ENCODE results near the gene RAD51B. TPM values are rescaled to one million over a fixed set of nuclear protein-coding genes. Genes with fewer than 3 reads are reported as not detected.

The RAD51B gene
- total RNA-seq, 1 experiment from 2014 or later, result 16.7 TPM

DNA sequence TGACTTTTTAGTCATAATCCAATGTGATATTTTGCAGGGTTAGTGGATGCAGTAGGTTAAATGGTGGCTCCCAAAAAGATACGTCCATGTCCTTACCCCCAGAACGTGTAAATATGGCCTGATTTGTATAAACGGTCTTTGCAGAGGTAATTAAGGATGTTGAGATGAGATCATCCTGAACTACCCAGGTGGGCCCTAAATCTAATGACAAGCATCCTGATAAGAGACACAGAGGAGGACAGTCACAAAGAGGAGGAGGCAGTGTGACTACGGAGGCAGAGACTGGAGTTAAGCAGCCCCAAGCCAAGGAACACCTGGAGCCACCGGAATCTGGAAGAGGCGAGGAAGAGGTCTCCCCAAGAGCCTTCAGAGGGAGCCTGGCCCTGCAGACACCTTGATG is 679.9 kb downstream of the RAD51B start:
- no peak overlapping the region for H3K56ac ChIP-seq (ENCODE audit: insufficient read length, low read depth, low read length)
- TF ChIP-seq, protein P1, sequence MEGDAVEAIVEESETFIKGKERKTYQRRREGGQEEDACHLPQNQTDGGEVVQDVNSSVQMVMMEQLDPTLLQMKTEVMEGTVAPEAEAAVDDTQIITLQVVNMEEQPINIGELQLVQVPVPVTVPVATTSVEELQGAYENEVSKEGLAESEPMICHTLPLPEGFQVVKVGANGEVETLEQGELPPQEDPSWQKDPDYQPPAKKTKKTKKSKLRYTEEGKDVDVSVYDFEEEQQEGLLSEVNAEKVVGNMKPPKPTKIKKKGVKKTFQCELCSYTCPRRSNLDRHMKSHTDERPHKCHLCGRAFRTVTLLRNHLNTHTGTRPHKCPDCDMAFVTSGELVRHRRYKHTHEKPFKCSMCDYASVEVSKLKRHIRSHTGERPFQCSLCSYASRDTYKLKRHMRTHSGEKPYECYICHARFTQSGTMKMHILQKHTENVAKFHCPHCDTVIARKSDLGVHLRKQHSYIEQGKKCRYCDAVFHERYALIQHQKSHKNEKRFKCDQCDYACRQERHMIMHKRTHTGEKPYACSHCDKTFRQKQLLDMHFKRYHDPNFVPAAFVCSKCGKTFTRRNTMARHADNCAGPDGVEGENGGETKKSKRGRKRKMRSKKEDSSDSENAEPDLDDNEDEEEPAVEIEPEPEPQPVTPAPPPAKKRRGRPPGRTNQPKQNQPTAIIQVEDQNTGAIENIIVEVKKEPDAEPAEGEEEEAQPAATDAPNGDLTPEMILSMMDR (conservative IDR thresholded peaks at IDR 0.05), result no peak
- no peaks in the 10 kb centered on the region for H3K79me2 ChIP-seq (ENCODE audit: insufficient read depth, low read length)
- Mint-ChIP-seq H3K27ac (no peak overlapping the region), H3K27me3 (ENCODE audit: low read depth) (peaks cover 3% of the 10 kb centered on the region; the same call in 1 of the 2 replicates), H3K9me3 (no peaks in the 10 kb centered on the region), H3K4me3 (no peak overlapping the region), H3K36me3 (ENCODE audit: insufficient read depth in 1 of 3, low read depth in 3 of 3) (no peaks in the 10 kb centered on the region; a peak in 1 of 7 replicates), H3K4me1 (peaks cover 25 to 30% of the 10 kb centered on the region in 2 experiments)
- no peak overlapping the region for H2BK12ac ChIP-seq (ENCODE audit: insufficient read length, low read depth, low read length)
- H3K79me1 ChIP-seq (ENCODE audit: insufficient read depth, low read depth, low read length, poor library complexity, severe bottlenecking), result no peaks in the 10 kb centered on the region
- no peak overlapping the region for H2BK15ac ChIP-seq (ENCODE audit: low read depth, low read length)
- no peak overlapping the region for H4K91ac ChIP-seq (ENCODE audit: insufficient read length, low read depth, low read length)
- no peak overlapping the region for H4K8ac ChIP-seq (replicated peaks; ENCODE audit: insufficient read length, low read depth, low read length)
- H3K9me3 ChIP-seq (ENCODE audit: control insufficient read depth, low read depth, low read length), result no peaks in the 10 kb centered on the region
- H3K14ac ChIP-seq (ENCODE audit: insufficient read depth, low read length), result no peak overlapping the region; the same call in 1 of the 2 replicates
- no peak overlapping the region for H3K18ac ChIP-seq (ENCODE audit: insufficient read length, low read depth, low read length)
- H3K4me1 ChIP-seq (ENCODE audit: insufficient read depth, low read length), result no peaks in the 10 kb centered on the region; the same call in 1 of the 2 replicates
- no peak overlapping the region for H2AFZ ChIP-seq (ENCODE audit: low read length)
- H3K23me2 ChIP-seq (ENCODE audit: insufficient read length, low read depth, low read length, poor library complexity, severe bottlenecking), result no peaks in the 10 kb centered on the region
- H3K27me3 ChIP-seq (ENCODE audit: insufficient read depth, low read length), result no peaks in the 10 kb centered on the region
- no peak overlapping the region for H2AK5ac ChIP-seq (ENCODE audit: insufficient read length, low read length)
- no peaks in the 10 kb centered on the region for H4K20me1 ChIP-seq (ENCODE audit: control insufficient read depth, insufficient read depth, insufficient read length)
- no peak for DNase-seq
- no peak overlapping the region for H3K4me2 ChIP-seq (ENCODE audit: insufficient read depth, insufficient read length, low read length)
- no peak overlapping the region for H2BK120ac ChIP-seq (ENCODE audit: low read depth, low read length, poor library complexity, severe bottlenecking)
- H4K5ac ChIP-seq (ENCODE audit: insufficient read length, low read depth, low read length), result no peak overlapping the region
- no peak overlapping the region for H3K27ac ChIP-seq (ENCODE audit: insufficient read length, low read depth, low read length)
- H3K9ac ChIP-seq (ENCODE audit: extremely low read depth, insufficient read length, low read length), result no peak overlapping the region
- no CpG with 5 or more reads among the region's 6 CpGs for WGBS (ENCODE audit: extremely low coverage, insufficient read length, low lambda C conversion rate)
- H2BK20ac ChIP-seq (ENCODE audit: low read depth, low read length, poor library complexity, severe bottlenecking), result no peak overlapping the region
- H3T11ph ChIP-seq (ENCODE audit: low read length), result no peak overlapping the region
- no peak overlapping the region for H2BK5ac ChIP-seq (ENCODE audit: insufficient read length, low read length)
- H3K23ac ChIP-seq (ENCODE audit: insufficient read length, low read depth, low read length), result no peak overlapping the region
- no peak overlapping the region for H3K4ac ChIP-seq (ENCODE audit: low read depth, low read length)
